GM21526 (cell line): Measurements from ENCODE around the gene SPATA31A3.
"Not testable (repeated sequence)": the region's sequence is repeated elsewhere in the genome, so short reads cannot be mapped to it uniquely, and the experiment has no call there.

Source experiments
- ATAC-seq: cut with Tn5 transposase; IDR thresholded peaks from one replicate; pipeline ENCODE4 v1.9.1; 2021; ENCODE audit warnings: moderate library complexity; ENCODE audit not compliant: unreplicated experiment, low FRiP score

Gene SPATA31A3

DNA sequence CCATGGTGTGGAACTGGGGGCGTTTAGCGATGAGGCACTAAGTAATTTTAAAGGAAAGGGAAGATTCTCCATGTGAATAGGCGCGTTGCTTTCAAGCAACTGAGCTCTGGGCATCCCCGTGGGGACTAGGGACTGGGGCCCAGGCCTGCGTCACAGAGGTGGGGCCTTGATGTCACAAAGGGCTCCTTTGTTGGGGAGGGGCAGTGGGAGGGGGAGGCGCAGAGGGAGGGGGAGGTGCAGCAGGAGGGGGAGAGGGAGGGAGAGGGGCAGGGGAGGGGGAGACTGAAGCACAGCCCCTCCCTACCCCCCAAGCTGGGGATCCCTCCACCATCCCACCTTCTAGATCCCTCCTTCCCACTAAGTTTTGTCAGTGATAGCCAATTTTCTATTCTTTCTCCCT is at the start of gene SPATA31A3:
Gene SPATA31A3, minus strand, starts transcription at position 101 of the 400 bp plus-strand sequence. Its CDS starts 29 bp downstream, at position 72.
- not testable (repeated sequence) for ATAC-seq

GRCh38 chr9:66952576-66952975 is 39.8 kb downstream of the SPATA31A3 start:
- ATAC-seq = not testable (repeated sequence)

DNA sequence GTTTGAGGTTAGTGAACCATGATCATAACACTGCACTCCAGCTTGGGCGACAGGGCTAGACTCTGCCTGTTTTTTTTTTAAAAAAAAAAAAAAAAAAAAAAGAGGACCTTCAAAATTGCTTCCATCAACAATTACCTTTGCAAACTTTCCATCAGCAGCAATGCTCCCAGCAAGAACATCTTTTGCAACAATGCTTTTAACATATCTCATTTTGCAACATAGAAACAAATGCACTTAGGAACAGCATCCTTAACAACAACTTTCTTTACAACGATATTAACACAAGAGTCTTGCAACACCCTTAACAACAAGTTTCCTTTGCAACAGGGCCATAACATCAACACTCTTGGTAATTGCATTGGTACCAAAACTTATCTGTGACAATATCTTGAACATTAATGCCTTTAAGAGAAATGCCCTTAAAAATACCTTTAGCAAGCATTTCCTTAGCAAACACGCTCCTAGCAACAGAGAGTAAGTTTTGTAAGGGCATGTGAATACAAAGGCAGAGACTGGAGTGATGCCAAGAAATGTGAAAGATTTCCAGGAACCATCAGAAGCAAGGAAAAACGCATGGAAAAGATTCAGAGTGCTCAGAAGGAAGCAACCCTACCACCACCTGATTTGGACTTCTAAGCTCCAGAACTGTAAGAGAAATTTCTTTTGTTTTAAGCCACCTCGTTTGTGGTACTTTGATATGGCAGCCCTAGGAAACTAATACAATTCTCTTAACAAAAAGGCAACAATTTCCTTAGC is 49.8 kb downstream of the SPATA31A3 start:
- not testable (repeated sequence) for ATAC-seq

DNA sequence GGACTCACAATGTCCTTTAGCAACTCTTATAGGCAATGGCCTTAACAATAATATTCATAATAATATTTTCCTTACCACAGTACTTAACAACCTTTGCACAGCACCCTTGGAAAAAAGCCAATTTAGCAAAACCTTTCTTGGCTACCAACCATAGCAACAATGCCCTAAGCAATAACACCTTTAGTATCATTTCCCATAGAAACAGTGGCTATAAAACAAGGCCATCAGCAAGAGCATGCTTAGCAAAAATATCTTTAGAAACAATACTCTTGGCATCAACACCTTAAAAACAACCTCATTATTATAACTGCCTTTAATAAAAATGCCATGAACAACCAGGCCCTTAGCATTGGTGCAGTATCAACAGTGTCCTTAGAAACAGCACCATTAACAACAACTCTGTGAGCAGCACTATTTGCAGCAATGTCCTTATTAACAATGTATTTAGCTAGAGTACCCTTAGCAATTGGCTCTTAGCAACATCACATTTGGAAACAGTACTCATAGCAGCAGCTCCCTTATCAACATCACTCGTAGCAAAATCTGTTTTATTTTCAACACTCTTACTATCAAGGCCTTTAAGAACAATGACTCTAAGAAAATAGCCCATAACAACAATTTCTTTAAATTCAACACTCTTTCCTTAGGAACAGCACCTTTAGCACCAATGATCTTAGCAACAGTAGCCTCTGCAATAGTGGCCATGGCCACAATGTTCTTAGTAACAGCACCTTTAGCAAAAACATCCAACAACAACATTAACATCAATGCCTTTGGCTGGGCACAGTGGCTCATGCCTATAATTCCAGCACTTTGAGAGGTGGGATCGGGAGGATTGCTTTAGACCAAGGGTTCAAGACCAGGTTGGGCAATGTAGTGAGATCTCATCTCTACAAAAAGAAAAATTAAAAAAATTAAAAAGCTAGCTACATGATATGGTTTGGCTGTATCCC is 52.2 kb downstream of the SPATA31A3 start:
- ATAC-seq = not testable (repeated sequence)

DNA sequence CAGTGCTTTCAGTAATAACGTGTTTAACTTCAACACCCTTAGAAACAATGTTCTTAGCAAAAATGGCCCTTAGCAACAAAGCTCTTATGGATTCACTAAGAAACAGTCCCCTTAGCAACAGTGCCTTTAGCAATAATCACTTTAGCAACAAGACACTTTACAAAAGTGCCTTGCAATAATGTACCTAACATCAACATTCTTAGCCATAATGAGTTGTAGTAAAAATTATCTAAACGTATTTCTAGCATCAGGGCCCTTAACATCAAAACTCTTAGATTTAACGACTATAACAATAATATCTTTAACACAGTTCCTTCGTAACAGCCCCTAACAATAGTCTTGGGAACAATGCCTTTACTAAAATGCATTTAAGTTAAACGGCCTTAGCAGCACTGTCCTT is 54.0 kb downstream of the SPATA31A3 start:
- not testable (repeated sequence) for ATAC-seq

DNA sequence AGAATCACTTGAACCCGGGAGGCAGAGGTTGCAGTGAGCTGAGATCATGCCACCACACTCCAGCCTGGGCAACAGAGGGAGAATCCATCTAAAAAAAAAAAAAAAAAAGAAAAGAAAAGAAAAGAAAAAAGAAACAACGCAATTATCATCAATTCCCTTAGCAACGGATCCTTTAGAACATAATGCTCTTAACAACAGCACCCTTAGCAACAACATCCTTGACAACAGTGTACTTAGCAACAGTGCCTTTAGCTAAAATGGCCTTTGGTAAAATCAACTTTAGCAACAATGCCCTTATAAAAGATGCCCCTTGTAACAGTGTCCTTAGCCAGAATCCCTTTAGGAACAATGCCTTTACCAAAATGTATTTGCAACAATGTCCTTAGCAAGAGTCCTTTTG is 54.7 kb downstream of the SPATA31A3 start:
- ATAC-seq = not testable (repeated sequence)
